Fibroblast of peridontal ligament (primary cell): ENCODE measurements around the gene OSGEPL1.
"Not testable (repeated sequence)": the region's sequence is repeated elsewhere in the genome, so short reads cannot be mapped to it uniquely, and the experiment has no call there.

Source experiments
- DNase-seq: peaks from one replicate; pipeline ENCODE4 v3.0.0-alpha.2; 2010; ENCODE audit errors: extremely low read depth

The OSGEPL1 gene

GRCh38 chr2:189751080-189751658, 11.4 kb downstream of the OSGEPL1 start:
- peak; percentile 44 for DNase-seq

DNA sequence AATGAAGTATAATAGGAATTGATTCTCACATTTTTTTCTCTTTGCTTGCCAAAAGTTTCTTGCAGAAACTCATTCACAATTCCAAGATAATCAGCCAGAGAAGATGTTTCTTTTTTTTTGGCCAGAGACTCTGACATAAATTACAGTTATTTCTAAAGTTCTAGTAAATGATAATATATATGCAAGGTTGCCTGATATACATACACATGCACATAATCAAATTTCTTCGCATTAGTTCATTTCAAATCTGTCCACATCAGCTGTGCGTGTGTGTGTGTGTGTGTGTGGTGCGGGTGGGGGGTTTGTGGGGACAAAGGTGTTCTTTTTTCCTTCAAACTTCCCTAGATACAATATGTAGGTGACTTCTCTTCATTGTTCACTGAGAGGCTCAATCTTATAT, 33.2 kb downstream of the OSGEPL1 start:
- no peak for DNase-seq

- DNase-seq = no peak
These were observed 35.7 kb downstream of the OSGEPL1 start for GRCh38 chr2:189726849-189727248.

DNA sequence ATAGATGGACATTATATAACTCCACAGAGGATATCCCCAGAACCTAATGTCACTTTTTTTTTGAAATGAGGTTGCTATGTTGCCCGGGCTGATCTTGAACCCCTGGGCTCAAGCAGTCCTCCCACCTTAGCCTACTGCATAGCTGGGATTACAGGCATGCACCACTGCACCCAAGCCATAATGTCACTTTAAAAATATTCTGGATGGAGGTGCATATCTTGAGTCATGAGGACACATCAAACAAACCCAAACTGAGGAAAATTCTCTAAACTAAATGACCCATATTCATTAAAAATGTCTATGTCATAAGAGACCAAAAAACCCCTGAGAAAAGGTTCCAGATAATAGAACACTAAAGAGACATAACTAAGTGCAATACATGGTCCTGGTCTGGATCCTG, 36.3 kb downstream of the OSGEPL1 start:
- no peak for DNase-seq

GRCh38 chr2:189723192-189723591, 39.4 kb downstream of the OSGEPL1 start:
- no peak for DNase-seq

DNA sequence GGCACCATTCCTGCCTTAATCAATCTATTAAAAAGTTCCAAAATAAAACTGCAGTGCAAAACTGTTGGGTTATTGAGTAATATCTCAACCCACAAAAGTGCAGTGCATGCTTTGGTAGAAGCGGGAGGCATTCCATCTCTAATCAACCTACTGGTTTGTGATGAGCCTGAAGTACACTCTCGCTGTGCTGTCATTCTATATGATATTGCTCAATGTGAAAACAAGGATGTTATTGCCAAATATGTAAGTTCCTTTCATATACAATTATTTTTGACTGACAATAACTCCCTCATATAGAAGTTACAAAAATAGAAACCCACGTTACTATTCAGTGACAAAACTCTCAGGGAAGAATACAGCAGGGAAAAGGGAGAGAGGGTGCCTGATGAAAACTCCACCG, 43.0 kb downstream of the OSGEPL1 start:
- DNase-seq = no peak

GRCh38 chr2:189717593-189717992, 45.0 kb downstream of the OSGEPL1 start:
- not testable (repeated sequence) for DNase-seq

GRCh38 chr2:189709501-189710221, 52.9 kb downstream of the OSGEPL1 start:
- no peak for DNase-seq

GRCh38 chr2:189702071-189702470, 60.5 kb downstream of the OSGEPL1 start:
- peak; percentile 21 for DNase-seq

- DNase-seq = no peak
These were observed 61.9 kb downstream of the OSGEPL1 start for GRCh38 chr2:189700681-189701080.

GRCh38 chr2:189698020-189698887, 64.3 kb downstream of the OSGEPL1 start:
- DNase-seq = peak; percentile 76
